Uterus (tissue), 2 donors: ENCODE results near the gene MFNG.

ENCODE experiments used
- POLR2A ChIP-seq, 2 donors: fragments of 450-650 bp; IDR thresholded peaks; one replicate each; pipeline ENCODE4 v1.6.1; 2016; ENCODE audit warnings: antibody characterized with exemption in 2 of 2, mild to moderate bottlenecking in 1 of 2, moderate library complexity in 1 of 2
- TF ChIP-seq, protein P1 (sequence below), 4 experiments: fragments of 200-600 bp in 2 of 4; fragments of 450-650 bp in 2 of 4; sonication (generic) in 2 of 4; IDR thresholded peaks; one replicate each; pipeline ENCODE4 v1.5.1; 2016 to 2019; ENCODE audit warnings: antibody characterized with exemption in 4 of 4, mild to moderate bottlenecking in 2 of 4, moderate library complexity in 1 of 4

DNA sequence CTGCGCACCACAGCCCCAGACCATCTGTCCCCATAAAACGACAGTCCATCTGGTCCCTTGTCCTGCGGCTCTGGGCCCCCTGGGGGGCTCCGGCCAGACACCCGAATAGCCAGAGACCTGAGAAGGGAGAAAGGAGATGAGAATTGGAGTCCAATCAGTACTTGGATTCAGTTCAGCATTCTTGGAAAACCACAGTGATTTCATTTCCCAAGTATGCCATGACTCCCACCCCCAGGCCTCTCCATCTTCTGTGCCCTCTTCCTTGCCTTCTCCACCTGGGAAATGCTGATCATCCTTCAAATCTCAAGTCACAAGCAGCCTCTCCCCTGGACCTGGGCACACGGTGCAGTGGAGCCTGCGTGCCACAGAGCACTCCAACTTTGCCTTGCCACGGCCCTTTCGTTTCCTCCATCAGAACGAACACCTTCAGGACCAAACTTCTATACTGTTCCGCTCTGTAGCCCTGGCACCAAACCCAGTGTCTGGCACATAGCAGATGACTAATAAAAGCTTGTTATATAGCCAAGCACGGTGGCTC lies 10.9 kb upstream of the MFNG start:
- TF ChIP-seq, protein P1, sequence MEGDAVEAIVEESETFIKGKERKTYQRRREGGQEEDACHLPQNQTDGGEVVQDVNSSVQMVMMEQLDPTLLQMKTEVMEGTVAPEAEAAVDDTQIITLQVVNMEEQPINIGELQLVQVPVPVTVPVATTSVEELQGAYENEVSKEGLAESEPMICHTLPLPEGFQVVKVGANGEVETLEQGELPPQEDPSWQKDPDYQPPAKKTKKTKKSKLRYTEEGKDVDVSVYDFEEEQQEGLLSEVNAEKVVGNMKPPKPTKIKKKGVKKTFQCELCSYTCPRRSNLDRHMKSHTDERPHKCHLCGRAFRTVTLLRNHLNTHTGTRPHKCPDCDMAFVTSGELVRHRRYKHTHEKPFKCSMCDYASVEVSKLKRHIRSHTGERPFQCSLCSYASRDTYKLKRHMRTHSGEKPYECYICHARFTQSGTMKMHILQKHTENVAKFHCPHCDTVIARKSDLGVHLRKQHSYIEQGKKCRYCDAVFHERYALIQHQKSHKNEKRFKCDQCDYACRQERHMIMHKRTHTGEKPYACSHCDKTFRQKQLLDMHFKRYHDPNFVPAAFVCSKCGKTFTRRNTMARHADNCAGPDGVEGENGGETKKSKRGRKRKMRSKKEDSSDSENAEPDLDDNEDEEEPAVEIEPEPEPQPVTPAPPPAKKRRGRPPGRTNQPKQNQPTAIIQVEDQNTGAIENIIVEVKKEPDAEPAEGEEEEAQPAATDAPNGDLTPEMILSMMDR (IDR thresholded peaks at IDR 0.05): no peak
- no peak for TF ChIP-seq POLR2A (IDR thresholded peaks at IDR 0.05)
